HG03521 (cell line): ENCODE data around the gene UBXN6.

Experiments used
- ATAC-seq: cut with Tn5 transposase; IDR thresholded peaks from one replicate; pipeline ENCODE4 v1.9.1; 2021; ENCODE audit warnings: mild to moderate bottlenecking, moderate library complexity; ENCODE audit not compliant: unreplicated experiment

The UBXN6 gene

GRCh38 chr19:4443188-4443587 is 14.4 kb downstream of the UBXN6 start:
- no peak for ATAC-seq

DNA sequence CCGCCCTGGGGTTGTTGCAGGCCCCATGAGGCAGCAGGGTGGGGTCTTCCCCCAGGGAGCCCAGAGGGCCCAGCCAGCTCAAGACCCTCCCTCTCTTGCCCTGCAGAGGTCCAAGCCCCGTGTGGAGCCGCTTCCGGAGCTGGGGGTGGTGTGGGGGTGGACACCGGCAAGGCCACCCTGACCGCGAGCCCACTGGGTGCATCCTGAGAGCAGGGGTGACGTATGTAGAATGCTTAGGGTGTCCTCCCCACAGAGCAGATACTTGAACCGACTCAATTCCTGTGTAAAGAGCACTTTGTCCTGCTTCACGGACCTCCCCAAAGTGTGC is 14.8 kb downstream of the UBXN6 start:
- ATAC-seq = no peak

DNA sequence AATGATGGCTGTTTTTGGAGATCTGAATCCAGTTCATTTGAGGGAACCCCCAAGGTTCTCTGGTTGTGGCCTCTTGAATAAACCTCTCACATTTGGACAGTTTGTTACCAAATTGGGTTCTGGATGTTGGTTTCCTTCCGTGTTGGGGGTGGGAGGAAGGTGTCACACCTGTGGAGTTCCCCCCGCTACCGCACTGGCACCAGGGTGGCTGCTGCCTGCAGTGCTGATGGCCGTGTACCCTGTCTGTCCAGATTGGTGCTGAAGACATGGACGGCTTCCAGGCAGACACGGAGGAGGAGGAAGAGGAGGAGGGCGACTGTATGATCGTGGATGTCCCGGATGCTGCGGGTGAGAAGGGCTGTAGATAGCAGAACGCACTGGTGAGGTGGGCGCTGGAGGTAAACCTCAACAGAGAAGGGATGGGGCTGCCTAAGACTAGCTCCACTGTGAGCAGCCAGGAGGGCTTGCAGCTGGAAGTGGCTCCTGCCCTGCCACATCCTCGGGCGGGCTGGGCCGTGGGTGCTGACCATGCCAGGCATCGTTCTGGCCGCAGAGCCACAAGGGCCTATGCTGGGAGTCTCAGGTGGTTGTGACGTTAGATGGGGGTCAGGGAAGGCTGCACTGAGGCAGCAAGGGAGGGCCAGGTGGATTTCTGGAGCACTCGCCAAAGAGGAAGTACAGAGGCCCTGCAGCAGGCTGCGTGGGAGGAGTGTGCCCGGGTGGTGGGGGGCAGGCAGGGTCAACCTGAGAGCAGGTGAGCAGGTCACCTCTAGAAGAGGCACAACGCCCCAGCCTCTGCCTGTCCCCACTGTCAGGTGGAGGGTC is 15.4 kb downstream of the UBXN6 start:
- ATAC-seq = no peak

- ATAC-seq = no peak
Observed at GRCh38 chr19:4439243-4439642, 18.4 kb downstream of the UBXN6 start.

DNA sequence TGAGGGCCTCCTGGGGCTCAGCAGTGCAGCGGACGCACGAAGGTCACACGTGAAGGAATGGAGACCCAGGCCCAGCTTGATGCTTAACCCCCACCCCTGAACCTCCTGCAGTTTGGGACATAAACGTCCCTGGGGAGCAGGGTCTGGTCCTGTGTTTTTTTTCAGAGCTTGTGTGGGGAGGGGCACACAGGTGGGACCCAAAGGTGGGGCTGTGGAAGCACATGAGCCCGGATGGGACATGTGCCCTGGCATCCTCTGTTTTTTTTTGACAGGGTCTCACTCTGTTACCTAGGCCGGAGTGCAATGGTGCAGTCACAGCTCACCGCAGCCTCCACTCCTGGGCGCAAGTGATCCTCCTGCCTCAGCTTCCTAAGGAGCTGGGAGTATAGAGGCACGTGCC is 20.5 kb downstream of the UBXN6 start:
- ATAC-seq = no peak

DNA sequence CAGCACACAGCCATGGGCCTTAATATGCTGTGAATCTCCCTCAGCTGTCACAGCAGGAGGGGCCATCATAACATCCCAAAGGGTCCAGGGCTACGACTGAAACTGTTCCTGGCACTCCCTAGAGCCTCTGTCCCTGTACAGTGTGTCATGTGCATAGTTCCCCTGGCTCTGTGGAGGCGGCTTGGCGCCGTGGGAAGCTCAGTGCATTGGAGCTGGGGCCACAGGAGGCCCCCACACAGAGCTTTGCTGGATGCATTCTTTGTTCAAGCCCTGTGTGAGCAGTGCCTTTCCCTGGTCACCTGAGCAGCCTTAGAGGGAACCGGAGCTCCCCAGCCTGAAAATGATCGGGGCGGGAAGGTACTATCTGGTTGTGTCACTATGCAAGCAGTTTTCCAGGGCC is 21.4 kb downstream of the UBXN6 start:
- ATAC-seq = no peak

DNA sequence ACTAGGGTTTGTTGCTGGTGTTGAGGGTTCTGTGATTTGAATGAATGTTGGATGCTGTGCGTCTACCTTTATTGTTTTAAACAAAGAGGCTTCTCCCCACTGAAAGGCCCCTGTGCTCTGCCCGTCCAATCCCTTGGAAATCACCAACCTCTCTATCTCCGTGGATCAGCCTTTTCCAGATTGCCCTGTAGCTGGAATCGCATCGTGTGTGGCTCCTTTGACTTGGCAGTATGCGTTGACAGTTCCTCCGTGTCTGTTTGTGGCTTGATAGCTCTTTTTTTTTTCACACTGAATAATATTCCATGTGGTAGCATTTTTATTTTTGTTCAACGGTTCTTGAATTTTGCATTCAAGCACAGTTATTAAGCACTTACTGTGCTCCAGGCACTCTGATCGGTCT is 23.2 kb downstream of the UBXN6 start:
- no peak for ATAC-seq

GRCh38 chr19:4432918-4433506 is 24.6 kb downstream of the UBXN6 start:
- ATAC-seq = no peak

GRCh38 chr19:4431808-4432674 is 25.6 kb downstream of the UBXN6 start:
- no peak for ATAC-seq

DNA sequence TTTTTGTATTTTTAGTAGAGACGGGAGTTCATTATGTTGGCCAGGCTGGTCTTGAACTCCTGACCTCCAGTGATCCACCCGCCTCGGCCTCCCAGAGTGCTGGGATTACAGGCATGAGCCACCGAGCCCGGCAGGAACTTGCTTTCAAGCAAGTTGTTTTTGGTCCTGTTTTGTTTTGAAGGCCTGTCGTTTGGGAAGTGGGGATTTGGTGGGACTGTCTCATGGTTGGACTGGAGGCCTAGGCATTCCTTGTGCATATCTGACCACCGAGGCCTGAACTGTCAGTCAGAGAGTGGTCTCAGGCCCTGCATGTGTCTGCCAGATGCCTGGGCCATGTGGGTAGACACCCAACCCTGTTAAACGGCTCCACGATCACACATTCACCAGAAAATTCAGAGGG is 26.3 kb downstream of the UBXN6 start:
- no peak for ATAC-seq

DNA sequence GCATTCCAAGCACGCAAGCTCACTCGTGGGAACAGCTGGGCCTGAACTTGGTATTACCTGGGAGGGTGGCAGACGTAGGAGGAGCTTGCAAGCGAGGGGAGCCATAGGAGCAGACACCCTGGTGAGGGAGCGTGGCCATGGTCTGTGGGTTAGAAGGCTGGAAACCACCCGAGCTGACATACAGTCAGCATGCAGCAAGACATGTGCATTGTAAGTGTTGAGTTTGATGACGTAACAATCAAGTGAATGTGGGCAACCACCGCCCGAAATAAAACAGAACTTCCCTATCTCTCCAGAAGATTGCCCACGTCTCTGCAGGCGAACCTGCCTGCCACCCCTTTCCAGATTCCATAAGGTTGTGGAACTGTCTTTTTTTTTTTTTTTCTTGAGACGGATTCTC is 26.8 kb downstream of the UBXN6 start:
- ATAC-seq = no peak

DNA sequence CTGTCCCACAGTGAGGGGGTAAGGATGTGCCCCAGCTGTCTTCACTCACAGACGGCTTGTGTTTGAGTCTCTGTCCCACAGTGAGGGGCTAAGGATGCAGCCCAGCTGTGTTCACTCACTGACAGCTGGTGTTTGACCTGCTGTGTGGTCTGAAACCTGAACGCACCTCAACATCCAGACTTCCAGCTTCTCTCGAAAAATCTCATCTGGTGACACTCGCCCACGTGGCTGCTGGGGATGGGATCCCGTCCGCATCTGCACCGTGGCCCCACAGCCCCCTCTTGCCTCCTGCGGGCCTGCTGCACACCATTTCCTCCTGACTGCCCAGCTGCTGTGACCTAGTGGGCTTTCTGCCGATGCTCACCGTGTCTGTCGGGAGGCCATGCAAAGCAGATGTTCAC is 27.8 kb downstream of the UBXN6 start:
- no peak for ATAC-seq

- no peak for ATAC-seq
Observed at GRCh38 chr19:4429256-4429655, 28.3 kb downstream of the UBXN6 start.

- ATAC-seq = no peak
Observed at GRCh38 chr19:4428326-4428975, 29.1 kb downstream of the UBXN6 start.

- no peak for ATAC-seq
Observed at GRCh38 chr19:4425537-4425936, 32.1 kb downstream of the UBXN6 start.

- no peak for ATAC-seq
Observed at GRCh38 chr19:4423416-4424126, 34.0 kb downstream of the UBXN6 start.

GRCh38 chr19:4416268-4416667 is 41.3 kb downstream of the UBXN6 start:
- ATAC-seq = no peak

DNA sequence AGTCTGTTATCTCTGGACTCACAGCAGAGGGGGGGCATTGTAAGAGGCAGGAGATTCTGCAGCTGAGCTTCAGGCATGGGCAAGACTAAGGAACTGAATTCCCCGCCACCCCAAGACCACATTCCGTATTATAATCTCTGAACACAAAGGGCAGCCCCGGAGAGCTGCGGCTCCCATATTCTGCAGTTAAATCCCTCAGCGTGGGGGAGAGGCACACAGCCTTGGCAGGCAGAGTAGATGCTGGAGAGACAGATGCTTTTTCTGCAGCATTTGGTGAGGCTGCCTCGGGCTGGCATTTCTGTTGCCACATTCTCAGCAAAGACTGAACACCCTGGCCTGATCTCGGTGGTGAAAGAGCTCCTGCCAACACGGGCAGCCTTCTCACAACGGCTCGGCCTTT is 42.2 kb downstream of the UBXN6 start:
- no peak for ATAC-seq

DNA sequence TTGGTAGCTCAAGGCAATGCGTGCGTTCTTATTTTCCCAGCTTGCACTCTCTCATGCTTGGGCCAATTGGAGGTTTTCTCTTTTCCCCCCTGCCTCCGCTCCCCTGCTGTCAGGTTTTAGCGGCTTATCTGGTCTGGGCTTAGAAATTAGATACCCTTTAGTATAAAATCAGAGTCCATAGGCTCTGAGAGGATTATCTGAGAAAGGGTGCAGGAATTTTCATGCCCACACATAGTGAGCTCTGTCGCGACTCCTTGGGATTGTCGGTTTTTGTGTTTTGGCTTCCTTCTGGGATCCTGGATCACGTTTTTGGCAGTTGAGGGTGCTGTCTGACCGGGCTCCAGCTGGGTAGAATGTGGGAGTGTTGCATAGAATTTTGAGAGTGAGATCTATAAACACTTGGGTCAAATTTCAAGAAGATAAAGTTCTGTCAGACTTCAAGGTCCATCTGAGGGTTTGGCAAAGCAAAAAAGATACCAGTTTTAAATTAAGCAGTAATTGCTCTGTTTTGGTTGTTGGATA is 42.7 kb downstream of the UBXN6 start:
- ATAC-seq = no peak

DNA sequence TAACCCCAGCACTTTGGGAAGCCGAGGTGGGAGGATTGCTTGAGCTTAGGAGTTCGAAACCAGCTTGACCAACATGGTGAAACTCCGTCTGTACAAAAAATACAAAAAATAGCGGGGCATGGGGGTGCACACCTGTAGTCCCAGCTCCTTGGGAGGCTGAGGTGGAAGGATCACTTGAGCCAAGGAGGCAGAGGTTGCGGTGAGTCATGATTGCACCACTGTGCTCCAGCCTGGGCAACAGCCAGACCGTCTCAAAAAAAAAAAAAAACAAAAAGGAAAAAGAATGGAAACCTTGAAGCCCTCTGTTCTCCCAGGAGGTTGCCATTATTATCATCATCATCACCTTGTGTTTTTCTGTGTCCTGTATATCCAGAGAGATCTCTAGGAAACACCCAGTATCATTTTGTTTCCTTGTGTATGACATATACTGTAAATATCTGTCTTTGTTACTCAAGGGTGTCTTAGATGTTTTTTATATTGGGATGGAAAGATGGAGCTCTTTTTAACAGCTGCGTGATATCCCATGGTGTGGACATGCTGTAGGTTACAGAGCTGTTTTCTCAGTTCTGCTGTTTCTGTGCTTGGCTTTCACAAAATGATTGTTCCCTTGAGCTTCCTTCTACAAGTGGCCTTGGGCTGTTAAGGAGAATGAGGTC is 43.3 kb downstream of the UBXN6 start:
- ATAC-seq = no peak
